Kidney epithelial cell (primary cell): ENCODE data around the gene HPDL. TPM values are rescaled to one million over a fixed set of nuclear protein-coding genes. Genes with fewer than 3 reads are reported as not detected.
"Not testable (repeated sequence)": the region's sequence is repeated elsewhere in the genome, so short reads cannot be mapped to it uniquely, and the experiment has no call there.

ENCODE experiments used
- DNase-seq: peaks from one replicate; pipeline ENCODE4 v3.0.0-alpha.2; 2010; ENCODE audit warnings: low read depth
- H3K27me3 ChIP-seq: 2 replicates; pipeline ENCODE4 v1.6.0; 2011; ENCODE audit warnings: low read length; ENCODE audit not compliant: control insufficient read depth, insufficient read depth
- H3K36me3 ChIP-seq: 2 replicates; pipeline ENCODE4 v1.5.1; 2011; ENCODE audit warnings: low read length; ENCODE audit not compliant: control insufficient read depth, insufficient read depth
- H3K4me3 ChIP-seq: 2 replicates; pipeline ENCODE4 v1.5.1; 2011; ENCODE audit warnings: low read depth, mild to moderate bottlenecking, control low read depth, low read length
- total RNA-seq: library from RNA; depleted of rRNA; stranded (reverse); fragments of >200 nt; gene quantifications from 2 replicates; pipeline ENCODE4 v1.2.3, GENCODE V29; 2015
- TF ChIP-seq, protein P1 (sequence below): IDR thresholded peaks from 2 replicates; pipeline ENCODE4 v1.5.1; 2011; ENCODE audit warnings: mild to moderate bottlenecking, moderate library complexity, low read length, control low read depth, inconsistent platforms; ENCODE audit not compliant: insufficient read depth, poor library complexity, severe bottlenecking

Gene HPDL
- total RNA-seq, 1 donor from 2014 or later = 0.58 TPM

DNA sequence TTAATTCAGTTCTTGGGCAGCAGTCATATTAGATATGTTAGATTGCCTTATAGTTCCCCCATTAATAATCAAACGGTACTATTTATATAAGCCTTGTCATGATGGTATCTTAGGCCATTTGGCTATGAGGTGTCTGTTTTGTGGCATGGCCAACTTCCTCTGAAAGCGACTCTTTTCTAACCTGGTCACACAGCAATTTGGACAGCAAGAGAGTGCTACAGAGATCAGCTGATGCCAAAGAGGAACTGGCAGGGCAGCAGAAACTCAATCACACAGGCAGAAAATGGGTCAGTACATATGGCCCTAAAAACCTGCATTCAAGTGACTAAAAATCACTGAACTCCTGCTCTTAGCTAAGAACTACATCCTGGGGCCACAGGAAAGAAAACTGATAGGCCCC is 27.0 kb downstream of the HPDL start:
- TF ChIP-seq, protein P1, sequence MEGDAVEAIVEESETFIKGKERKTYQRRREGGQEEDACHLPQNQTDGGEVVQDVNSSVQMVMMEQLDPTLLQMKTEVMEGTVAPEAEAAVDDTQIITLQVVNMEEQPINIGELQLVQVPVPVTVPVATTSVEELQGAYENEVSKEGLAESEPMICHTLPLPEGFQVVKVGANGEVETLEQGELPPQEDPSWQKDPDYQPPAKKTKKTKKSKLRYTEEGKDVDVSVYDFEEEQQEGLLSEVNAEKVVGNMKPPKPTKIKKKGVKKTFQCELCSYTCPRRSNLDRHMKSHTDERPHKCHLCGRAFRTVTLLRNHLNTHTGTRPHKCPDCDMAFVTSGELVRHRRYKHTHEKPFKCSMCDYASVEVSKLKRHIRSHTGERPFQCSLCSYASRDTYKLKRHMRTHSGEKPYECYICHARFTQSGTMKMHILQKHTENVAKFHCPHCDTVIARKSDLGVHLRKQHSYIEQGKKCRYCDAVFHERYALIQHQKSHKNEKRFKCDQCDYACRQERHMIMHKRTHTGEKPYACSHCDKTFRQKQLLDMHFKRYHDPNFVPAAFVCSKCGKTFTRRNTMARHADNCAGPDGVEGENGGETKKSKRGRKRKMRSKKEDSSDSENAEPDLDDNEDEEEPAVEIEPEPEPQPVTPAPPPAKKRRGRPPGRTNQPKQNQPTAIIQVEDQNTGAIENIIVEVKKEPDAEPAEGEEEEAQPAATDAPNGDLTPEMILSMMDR = no peak
- no peak for DNase-seq
- Histone ChIP-seq H3K36me3 (no peaks in the 10 kb centered on the region), H3K4me3 (no peak overlapping the region), H3K27me3 (no peaks in the 10 kb centered on the region)

DNA sequence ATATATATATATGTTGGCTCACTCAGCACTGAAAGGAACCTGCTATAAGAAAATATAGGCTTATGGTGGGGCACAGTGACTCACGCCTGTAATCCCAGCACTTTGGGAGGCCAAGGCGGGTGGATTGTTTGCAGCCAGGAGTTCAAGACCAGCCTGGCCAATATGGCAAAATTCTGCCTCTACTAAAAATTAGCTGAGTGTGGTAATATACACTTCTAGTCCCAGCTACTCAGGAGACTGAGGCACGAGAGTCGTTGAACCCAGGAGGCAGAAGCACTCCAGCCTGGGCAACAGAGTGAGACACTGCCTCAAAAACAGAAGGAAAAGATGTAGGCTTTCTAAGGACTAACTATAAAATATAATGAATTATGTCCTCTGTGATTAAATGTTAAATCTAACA is 28.1 kb downstream of the HPDL start:
- Histone ChIP-seq H3K27me3 (no peaks in the 10 kb centered on the region), H3K4me3 (no peak overlapping the region), H3K36me3 (no peaks in the 10 kb centered on the region)
- TF ChIP-seq, protein P1 = no peak
- no peak for DNase-seq

DNA sequence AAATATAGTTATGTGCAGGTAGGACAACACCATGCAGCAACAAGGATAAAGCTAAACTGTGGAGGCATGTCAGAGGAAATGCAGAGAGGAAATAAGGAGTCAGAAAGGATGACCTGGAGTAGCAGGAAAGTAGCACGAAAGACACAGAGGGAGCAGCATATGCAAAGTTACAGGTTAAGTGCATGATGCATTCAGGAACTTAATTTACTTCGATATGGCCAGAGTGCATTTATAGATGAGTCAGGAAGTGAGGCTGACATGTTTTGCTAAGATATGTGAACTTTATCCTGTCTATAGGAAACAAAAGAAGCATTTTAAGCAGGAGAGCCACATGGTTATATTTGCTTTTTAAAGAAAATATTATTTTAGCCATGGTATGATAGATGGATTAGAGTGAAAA is 29.0 kb downstream of the HPDL start:
- Histone ChIP-seq H3K36me3 (no peaks in the 10 kb centered on the region), H3K4me3 (no peak overlapping the region), H3K27me3 (no peaks in the 10 kb centered on the region)
- TF ChIP-seq, protein P1 = no peak
- no peak for DNase-seq

DNA sequence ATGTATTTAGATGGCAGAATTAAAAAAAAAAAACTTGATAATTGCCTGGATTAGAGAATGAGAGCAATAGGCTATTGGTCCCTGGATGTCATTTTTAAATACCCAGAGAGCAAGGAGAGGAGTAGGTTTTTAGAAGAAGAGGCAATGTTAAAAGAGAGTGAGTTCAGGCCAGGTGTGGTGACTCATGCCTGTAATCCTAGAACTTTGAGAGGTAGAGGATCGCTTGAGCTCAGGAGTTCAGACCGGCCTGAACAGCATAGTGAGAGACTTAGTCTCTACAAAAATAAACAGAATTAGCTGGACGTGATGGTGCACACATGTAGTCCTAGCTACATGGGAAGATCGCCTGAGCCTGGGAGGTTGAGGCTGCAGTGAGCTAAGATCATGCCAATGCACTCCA is 29.5 kb downstream of the HPDL start:
- TF ChIP-seq, protein P1 = no peak
- no peak overlapping the region for H3K4me3 ChIP-seq

DNA sequence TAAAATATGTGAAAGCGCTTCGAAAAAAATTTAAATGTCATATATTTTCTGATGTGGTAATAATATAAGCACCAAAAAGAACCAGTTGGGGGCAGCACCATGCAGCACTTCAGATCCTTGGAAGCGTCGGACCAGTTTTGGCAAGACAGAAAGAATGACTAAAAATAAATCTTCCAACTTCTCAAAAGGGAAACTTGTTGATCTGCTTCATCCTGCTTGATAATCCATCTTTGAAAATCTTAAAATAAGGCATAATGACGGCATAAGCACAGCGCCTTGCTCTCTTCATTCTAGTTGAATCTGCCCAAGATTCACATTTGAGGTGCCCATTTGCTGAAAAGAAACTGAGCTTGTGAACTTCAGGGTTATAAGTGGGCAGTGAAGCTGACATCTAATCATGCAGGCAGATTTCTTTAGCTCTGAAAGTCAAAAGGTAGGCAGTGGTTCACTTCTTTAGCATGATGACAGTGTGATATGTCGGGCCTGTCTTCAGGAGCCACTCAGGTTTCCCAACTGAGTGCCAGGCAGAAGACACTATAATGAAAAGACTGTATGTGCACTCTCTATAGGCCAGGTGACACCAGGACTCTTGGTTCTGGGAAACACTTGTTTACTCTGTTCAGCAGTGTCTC is 33.3 kb downstream of the HPDL start:
- no peaks in the 10 kb centered on the region for H3K27me3 ChIP-seq
- H3K4me3 ChIP-seq = no peak overlapping the region
- no peaks in the 10 kb centered on the region for H3K36me3 ChIP-seq
- TF ChIP-seq, protein P1 = peak; percentile 58
- DNase-seq = no peak

More for the DNA sequence above, 29.5 kb downstream of the HPDL start:
- no peaks in the 10 kb centered on the region for H3K36me3 ChIP-seq
- DNase-seq = no peak
- H3K27me3 ChIP-seq = no peaks in the 10 kb centered on the region

DNA sequence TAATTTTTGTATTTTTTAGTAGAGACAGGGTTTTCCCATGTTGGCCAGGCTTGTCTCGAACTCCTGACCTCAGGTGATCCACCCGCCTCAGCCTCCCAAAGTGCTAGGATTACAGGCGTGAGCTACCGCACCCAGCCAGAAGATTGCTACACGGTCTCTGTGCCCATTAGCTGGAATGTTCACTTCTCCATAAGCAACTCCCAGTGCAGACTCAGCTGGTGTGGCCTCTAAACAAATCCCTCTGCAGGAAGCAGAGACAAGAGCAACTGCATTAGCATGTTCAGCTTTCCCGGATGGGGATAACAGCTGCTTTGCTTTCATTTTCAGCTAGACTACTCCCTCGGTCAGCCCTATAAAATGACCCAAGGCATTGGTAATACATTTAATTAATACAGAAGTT is 34.3 kb downstream of the HPDL start:
- not testable (repeated sequence) for H3K27me3 ChIP-seq, DNase-seq, H3K36me3 ChIP-seq, H3K4me3 ChIP-seq
